Stimulated activated CD8-positive, alpha-beta memory T cell treated with anti-CD3 and anti-CD28 coated beads, Interleukin-15, amount 100 ng/mL, for 24 hours (primary cell): ENCODE data around the gene EXOC4.

Experiments
- DNase-seq: peaks from one replicate; pipeline ENCODE4 v3.0.0-alpha.2; 2020; ENCODE audit warnings: low read depth

Gene EXOC4

GRCh38 chr7:133573554-133574265 is 320.8 kb downstream of the EXOC4 start:
- DNase-seq, result no peak

GRCh38 chr7:133575726-133576440 is 323.0 kb downstream of the EXOC4 start:
- DNase-seq, result no peak

GRCh38 chr7:133576612-133577168 is 323.8 kb downstream of the EXOC4 start:
- no peak for DNase-seq

- no peak for DNase-seq
Observed at GRCh38 chr7:133582766-133583523, 330.1 kb downstream of the EXOC4 start.

GRCh38 chr7:133583545-133584171 is 330.8 kb downstream of the EXOC4 start:
- DNase-seq, result no peak

- no peak for DNase-seq
Observed at GRCh38 chr7:133584956-133585668, 332.2 kb downstream of the EXOC4 start.

GRCh38 chr7:133586253-133586652 is 333.4 kb downstream of the EXOC4 start:
- no peak for DNase-seq

- DNase-seq, result no peak
Observed at GRCh38 chr7:133587903-133588302, 335.0 kb downstream of the EXOC4 start.

GRCh38 chr7:133590795-133591194 is 337.9 kb downstream of the EXOC4 start:
- no peak for DNase-seq

- no peak for DNase-seq
Observed at GRCh38 chr7:133591704-133592340, 338.9 kb downstream of the EXOC4 start.

- no peak for DNase-seq
Observed at GRCh38 chr7:133593561-133593960, 340.7 kb downstream of the EXOC4 start.

GRCh38 chr7:133601617-133602016 is 348.7 kb downstream of the EXOC4 start:
- no peak for DNase-seq

GRCh38 chr7:133602291-133602690 is 349.4 kb downstream of the EXOC4 start:
- DNase-seq, result no peak

GRCh38 chr7:133606991-133607390 is 354.1 kb downstream of the EXOC4 start:
- DNase-seq, result no peak

GRCh38 chr7:133609806-133610205 is 356.9 kb downstream of the EXOC4 start:
- DNase-seq, result no peak

GRCh38 chr7:133611955-133612354 is 359.1 kb downstream of the EXOC4 start:
- no peak for DNase-seq

GRCh38 chr7:133613250-133613790 is 360.4 kb downstream of the EXOC4 start:
- no peak for DNase-seq

- DNase-seq, result no peak
Observed at GRCh38 chr7:133614251-133614650, 361.4 kb downstream of the EXOC4 start.

- no peak for DNase-seq
Observed at GRCh38 chr7:133618970-133619369, 366.1 kb downstream of the EXOC4 start.

GRCh38 chr7:133619491-133619890 is 366.6 kb downstream of the EXOC4 start:
- no peak for DNase-seq

GRCh38 chr7:133623721-133624120 is 370.8 kb downstream of the EXOC4 start:
- DNase-seq, result no peak
